B cell (primary cell): Measurements from ENCODE around the gene ST8SIA1. TPM values are rescaled to one million over a fixed set of nuclear protein-coding genes. Genes with fewer than 3 reads are reported as not detected.

Experiments used
- ATAC-seq: fragments of 200-7000 bp; cut with Tn5 transposase; one replicate; pipeline ENCODE4 v1.10.0; 2021; ENCODE audit warnings: low read depth, mild to moderate bottlenecking, moderate number of reproducible peaks, moderate library complexity
- CTCF ChIA-PET: fragments of 350-600 bp; sonication (Branson Sonifier 250); formaldehyde crosslinking; loops from one replicate; lab custom pipeline; 2021; ENCODE audit warnings: antibody characterized with exemption, inconsistent platforms; lab: Charles Lee
- POLR2A ChIA-PET: fragments of 350-600 bp; sonication (Branson Sonifier 250); formaldehyde crosslinking; loops from one replicate; lab custom pipeline; 2021; ENCODE audit warnings: antibody characterized with exemption; lab: Charles Lee
- DNase-seq: peaks from one replicate; pipeline ENCODE4 v3.0.0; 2013
- H2AFZ ChIP-seq: 2 replicates; pipeline ENCODE4 v1.6.1; 2012; ENCODE audit warnings: mild to moderate bottlenecking, low read depth, low read length; ENCODE audit not compliant: insufficient read depth, poor library complexity, severe bottlenecking
- H3K27ac ChIP-seq, 2 donors: 1 replicate in 1 of 2; 2 replicates in 1 of 2; pipeline ENCODE4 v1.5.1; 2012 to 2013; ENCODE audit warnings: low read length in 2 of 2, mild to moderate bottlenecking in 2 of 2, moderate library complexity in 1 of 2
- H3K27me3 ChIP-seq, 4 experiments: fragments of 200-600 bp in 1 of 4; sonication (generic) in 1 of 4; replicated peaks in 1 of 4; 1 replicate in 2 of 4; 2 replicates in 2 of 4; pipeline versions ENCODE4 v1.6.1 to v1.7.0; 2013 to 2016; ENCODE audit warnings: low read length in 3 of 4, mild to moderate bottlenecking in 2 of 4, mixed read lengths in 1 of 4, moderate library complexity in 1 of 4; ENCODE audit not compliant: insufficient read depth in 4 of 4, control insufficient read depth in 3 of 4; ENCODE audit errors: control extremely low read depth in 1 of 4
- H3K36me3 ChIP-seq, 2 experiments: replicated peaks in 1 of 2; 1 replicate in 1 of 2; 2 replicates in 1 of 2; pipeline versions ENCODE4 v1.6.1 to v1.7.1; 2013; ENCODE audit warnings: low read length in 1 of 2; ENCODE audit not compliant: insufficient read depth in 2 of 2, control insufficient read depth in 1 of 2; ENCODE audit errors: control extremely low read depth in 1 of 2, extremely low read depth in 1 of 2
- H3K4me1 ChIP-seq, 2 donors: fragments of 200-600 bp in 1 of 2; sonication (generic) in 1 of 2; 1 replicate in 1 of 2; 2 replicates in 1 of 2; pipeline versions ENCODE4 v1.5.1 to v1.6.1; 2013 to 2017; ENCODE audit warnings: low read length in 2 of 2; ENCODE audit not compliant: control insufficient read depth in 2 of 2, insufficient read depth in 2 of 2
- H3K4me2 ChIP-seq: replicated peaks from 2 replicates; pipeline ENCODE3; 2012; ENCODE audit warnings: mild to moderate bottlenecking, low read depth, low read length; ENCODE audit not compliant: poor library complexity, severe bottlenecking
- H3K4me3 ChIP-seq, 5 experiments: fragments of 200-600 bp in 1 of 5; sonication (generic) in 1 of 5; 1 replicate in 3 of 5; 2 replicates in 2 of 5; pipeline versions ENCODE4 v1.5.1 to v1.7.0; 2011 to 2016; ENCODE audit warnings: low read length in 4 of 5, mild to moderate bottlenecking in 4 of 5, low read depth in 2 of 5, control low read depth in 1 of 5, moderate library complexity in 1 of 5; ENCODE audit not compliant: insufficient read depth in 1 of 5; ENCODE audit errors: control extremely low read depth in 1 of 5, extremely low read depth in 1 of 5
- H3K79me2 ChIP-seq: fragments of 200-600 bp; sonication (generic); one replicate; pipeline ENCODE4 v1.6.0; 2016; ENCODE audit warnings: low read length; ENCODE audit not compliant: control insufficient read depth, insufficient read depth
- H3K9ac ChIP-seq: fragments of 200-600 bp; sonication (generic); 2 replicates; pipeline ENCODE4 v1.6.1; 2017; ENCODE audit warnings: mild to moderate bottlenecking, low read length, moderate library complexity
- H3K9me3 ChIP-seq, 3 donors: one replicate each; pipeline versions ENCODE4 v1.6.1 to v1.7.1; 2013; ENCODE audit warnings: low read length in 2 of 3; ENCODE audit not compliant: control insufficient read depth in 2 of 3, insufficient read depth in 1 of 3; ENCODE audit errors: control extremely low read depth in 1 of 3
- H4K20me1 ChIP-seq: 2 replicates; pipeline ENCODE4 v1.6.0; 2012; ENCODE audit warnings: mild to moderate bottlenecking, low read length; ENCODE audit not compliant: insufficient read depth, control insufficient read depth, poor library complexity, severe bottlenecking
- H3K27ac Mint-ChIP-seq: one replicate; pipeline ENCODE4 v1.8.0; 2021; ENCODE audit warnings: mixed read lengths
- H3K27me3 Mint-ChIP-seq: one replicate; pipeline ENCODE4 v1.8.0; 2021; ENCODE audit warnings: mixed read lengths
- H3K4me1 Mint-ChIP-seq: one replicate; pipeline ENCODE4 v1.8.0; 2021; ENCODE audit warnings: mixed read lengths
- H3K4me3 Mint-ChIP-seq: one replicate; pipeline ENCODE4 v1.8.0; 2021; ENCODE audit warnings: mixed read lengths
- H3K9me3 Mint-ChIP-seq: one replicate; pipeline ENCODE4 v1.8.0; 2022; ENCODE audit warnings: mixed read lengths; ENCODE audit not compliant: insufficient read depth
- EZH2 ChIP-seq: IDR thresholded peaks from 2 replicates; pipeline ENCODE4 v1.6.1; 2012; ENCODE audit warnings: borderline replicate concordance, low read depth, mild to moderate bottlenecking, moderate library complexity, low read length; ENCODE audit not compliant: insufficient read depth, poor library complexity, severe bottlenecking
- WGBS: methylation state at CpG from one replicate; pipeline ENCODE4 v1.1.5; 2013; ENCODE audit warnings: missing lambda C conversion rate; ENCODE audit not compliant: insufficient coverage; 5-methylcytosine and 5-hydroxymethylcytosine counted together
- intact Hi-C: fragments of 100-400 bp; cut with micrococcal nuclease; formaldehyde crosslinking; loops from one replicate; pipeline ENCODE4 v1.10.0; 2022
- polyA plus RNA-seq: library from polyadenylated mRNA; depleted of rRNA; stranded (reverse); fragments of >200 nt; gene quantifications from 2 replicates; pipeline ENCODE4 v1.2.3, GENCODE V29; 2012
- total RNA-seq, 2 donors: library from RNA; stranded (reverse); fragments of 120-200 nt in 1 of 2; gene quantifications; 1 replicate in 1 of 2; 2 replicates in 1 of 2; pipeline versions ENCODE4 v1.2.3 to v1.2.4, GENCODE V29; 2013 to 2022
- TF ChIP-seq, protein P1 (sequence below): fragments of 200-600 bp; IDR thresholded peaks from one replicate; pipeline ENCODE4 v1.8.0; 2022; ENCODE audit warnings: antibody characterized with exemption, mild to moderate bottlenecking

Gene ST8SIA1
- total and polyA plus RNA-seq, 2 donors (not counting 1 experiment from before 2014, with no cell fraction given), result 0.02 to 0.04 TPM

DNA sequence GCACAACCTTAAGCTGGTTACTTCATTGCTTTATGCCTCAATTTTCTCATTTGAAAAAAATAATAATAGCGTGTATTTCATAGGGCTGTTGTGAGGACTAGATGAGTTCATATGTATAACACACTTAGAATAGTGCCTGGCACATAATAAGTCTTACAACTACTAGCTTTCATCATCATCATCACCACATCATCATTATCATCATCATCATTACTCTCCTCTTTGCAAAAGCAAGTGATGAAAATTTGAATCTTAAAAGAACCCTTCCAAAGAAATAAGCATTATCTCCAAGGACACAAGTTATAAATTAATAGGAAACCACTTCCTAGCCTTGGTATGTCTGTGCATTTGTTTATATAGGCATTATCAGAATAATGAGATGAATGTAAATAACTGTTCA, 117.0 kb downstream of the ST8SIA1 start:
- H3K4me3 ChIP-seq, result no peak overlapping the region
- CTCF ChIA-PET, result no interaction called here
- H2AFZ ChIP-seq, result no peak overlapping the region
- no CpG with 5 or more reads among the region's 1 CpG for WGBS
- H3K9me3 Mint-ChIP-seq, result peaks cover 3% of the 10 kb centered on the region
- TF ChIP-seq, protein P1, sequence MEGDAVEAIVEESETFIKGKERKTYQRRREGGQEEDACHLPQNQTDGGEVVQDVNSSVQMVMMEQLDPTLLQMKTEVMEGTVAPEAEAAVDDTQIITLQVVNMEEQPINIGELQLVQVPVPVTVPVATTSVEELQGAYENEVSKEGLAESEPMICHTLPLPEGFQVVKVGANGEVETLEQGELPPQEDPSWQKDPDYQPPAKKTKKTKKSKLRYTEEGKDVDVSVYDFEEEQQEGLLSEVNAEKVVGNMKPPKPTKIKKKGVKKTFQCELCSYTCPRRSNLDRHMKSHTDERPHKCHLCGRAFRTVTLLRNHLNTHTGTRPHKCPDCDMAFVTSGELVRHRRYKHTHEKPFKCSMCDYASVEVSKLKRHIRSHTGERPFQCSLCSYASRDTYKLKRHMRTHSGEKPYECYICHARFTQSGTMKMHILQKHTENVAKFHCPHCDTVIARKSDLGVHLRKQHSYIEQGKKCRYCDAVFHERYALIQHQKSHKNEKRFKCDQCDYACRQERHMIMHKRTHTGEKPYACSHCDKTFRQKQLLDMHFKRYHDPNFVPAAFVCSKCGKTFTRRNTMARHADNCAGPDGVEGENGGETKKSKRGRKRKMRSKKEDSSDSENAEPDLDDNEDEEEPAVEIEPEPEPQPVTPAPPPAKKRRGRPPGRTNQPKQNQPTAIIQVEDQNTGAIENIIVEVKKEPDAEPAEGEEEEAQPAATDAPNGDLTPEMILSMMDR, result no peak
- no peak for TF ChIP-seq EZH2
- POLR2A ChIA-PET, result no interaction called here
- no peaks in the 10 kb centered on the region for H3K79me2 ChIP-seq
- no peaks in the 10 kb centered on the region for H3K4me1 ChIP-seq
- no peaks in the 10 kb centered on the region for H3K36me3 ChIP-seq
- H3K27me3 ChIP-seq, result no peaks in the 10 kb centered on the region
- no peak for DNase-seq
- no peak for ATAC-seq
- H3K4me1 Mint-ChIP-seq, result no peaks in the 10 kb centered on the region
- no peak overlapping the region for H3K4me2 ChIP-seq
- H3K27me3 Mint-ChIP-seq, result peaks cover 7% of the 10 kb centered on the region
- H3K9me3 ChIP-seq, result no peaks in the 10 kb centered on the region
- no peak overlapping the region for H3K27ac Mint-ChIP-seq
- no peak overlapping the region for H3K9ac ChIP-seq
- H3K27ac ChIP-seq, result no peak overlapping the region
- intact Hi-C loops, result no loop called here
- H4K20me1 ChIP-seq, result no peaks in the 10 kb centered on the region
- H3K4me3 Mint-ChIP-seq, result no peak overlapping the region

DNA sequence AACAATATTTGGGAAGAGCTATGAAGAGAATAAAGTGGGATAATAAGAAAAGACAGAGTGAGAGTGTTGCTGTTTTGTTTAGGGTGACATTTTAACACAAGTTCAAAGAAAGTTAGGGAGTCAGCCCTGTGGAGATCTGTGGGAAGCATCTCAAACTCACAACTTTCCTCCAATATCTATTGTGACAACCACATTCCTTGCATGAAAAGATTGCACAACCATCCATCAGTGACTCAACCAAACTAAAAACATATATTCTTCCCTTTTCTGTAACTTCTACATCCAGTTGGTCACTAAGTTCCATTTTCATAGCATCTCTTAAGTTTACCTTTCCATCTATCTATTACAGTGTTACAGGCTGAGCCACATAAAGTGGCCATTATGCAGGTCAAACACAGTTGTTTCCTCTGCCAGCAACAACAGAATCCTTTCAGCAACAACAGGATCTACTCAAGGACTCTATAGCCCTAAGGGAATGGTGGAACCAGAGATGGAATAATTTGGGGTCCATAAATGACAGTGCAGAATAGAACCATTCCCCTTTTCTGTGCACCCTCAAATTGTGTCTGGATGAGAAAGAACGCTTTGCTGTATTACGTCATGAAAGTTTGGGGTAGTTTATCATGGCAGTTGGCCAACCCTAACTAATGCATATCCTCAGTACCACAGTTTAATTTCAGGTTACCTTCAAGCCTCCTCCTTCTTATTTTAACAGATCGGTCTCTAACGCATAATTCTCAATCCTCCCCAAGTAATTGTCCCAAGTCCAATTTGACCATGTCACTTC, 118.8 kb downstream of the ST8SIA1 start:
- peaks cover 7% of the 10 kb centered on the region for H3K27me3 Mint-ChIP-seq
- H3K9me3 Mint-ChIP-seq, result peaks cover 3% of the 10 kb centered on the region
- Histone ChIP-seq H2AFZ (no peak overlapping the region), H3K27me3 (no peaks in the 10 kb centered on the region), H3K4me2 (no peak overlapping the region), H4K20me1 (no peaks in the 10 kb centered on the region), H3K9me3 (no peaks in the 10 kb centered on the region), H3K27ac (no peak overlapping the region), H3K4me3 (no peak overlapping the region), H3K36me3 (no peaks in the 10 kb centered on the region), H3K79me2 (no peaks in the 10 kb centered on the region), H3K9ac (no peak overlapping the region), H3K4me1 (no peaks in the 10 kb centered on the region)
- H3K4me1 Mint-ChIP-seq, result no peaks in the 10 kb centered on the region
- no peak for DNase-seq
- intact Hi-C loops, result no loop called here
- POLR2A ChIA-PET, result no interaction called here
- H3K4me3 Mint-ChIP-seq, result no peak overlapping the region
- TF ChIP-seq, protein P1, result no peak
- no peak for TF ChIP-seq EZH2
- ATAC-seq, result no peak
- 97% methylated on average over 2 of the region's 4 CpGs for WGBS
- CTCF ChIA-PET, result no interaction called here
- H3K27ac Mint-ChIP-seq, result no peak overlapping the region
